HUDEP-2 (cell line): Measurements from ENCODE around the gene NR0B2.
A peak's percentile ranks its signal among the peaks of the same experiment; 100 is the strongest.

ENCODE experiments used
- DNase-seq, 76 experiments: peaks; one replicate each; lab custom pipeline; 2025; ENCODE audit not compliant: unreplicated experiment in 76 of 76; lab: John Stamatoyannopoulos, UW

The NR0B2 gene

GRCh38 chr1:26938004-26938658, 24.4 kb upstream of the NR0B2 start:
- no peak for DNase-seq

GRCh38 chr1:26936823-26937222, 23.0 kb upstream of the NR0B2 start:
- DNase-seq, result no peak

DNA sequence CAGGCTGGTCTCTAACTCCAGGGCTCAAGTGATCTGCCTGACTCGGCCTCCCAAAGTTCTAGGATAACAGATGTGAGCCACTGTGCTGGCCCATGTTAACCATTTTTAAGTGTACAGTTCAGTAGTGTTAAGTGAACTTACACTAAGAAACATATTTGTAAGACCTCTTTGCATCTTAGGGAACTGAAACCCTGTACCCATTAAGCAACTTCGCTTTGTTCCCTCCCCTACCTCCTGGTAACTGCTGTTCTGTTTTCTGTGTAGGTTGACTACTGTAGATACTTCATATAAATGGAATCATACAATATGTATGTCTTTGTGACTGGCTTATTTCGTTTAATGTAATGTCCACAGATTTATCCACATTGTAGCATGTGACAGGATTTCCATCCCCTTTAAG, 18.8 kb upstream of the NR0B2 start:
- DNase-seq, result no peak

GRCh38 chr1:26923711-26924110, 9.9 kb upstream of the NR0B2 start:
- DNase-seq, result no peak

- no peak for DNase-seq
Observed at GRCh38 chr1:26922901-26923300, 9.1 kb upstream of the NR0B2 start.

- peak in 1 of 76 experiments; percentile 3 for DNase-seq
Observed at GRCh38 chr1:26922431-26922729, 8.6 kb upstream of the NR0B2 start.

DNA sequence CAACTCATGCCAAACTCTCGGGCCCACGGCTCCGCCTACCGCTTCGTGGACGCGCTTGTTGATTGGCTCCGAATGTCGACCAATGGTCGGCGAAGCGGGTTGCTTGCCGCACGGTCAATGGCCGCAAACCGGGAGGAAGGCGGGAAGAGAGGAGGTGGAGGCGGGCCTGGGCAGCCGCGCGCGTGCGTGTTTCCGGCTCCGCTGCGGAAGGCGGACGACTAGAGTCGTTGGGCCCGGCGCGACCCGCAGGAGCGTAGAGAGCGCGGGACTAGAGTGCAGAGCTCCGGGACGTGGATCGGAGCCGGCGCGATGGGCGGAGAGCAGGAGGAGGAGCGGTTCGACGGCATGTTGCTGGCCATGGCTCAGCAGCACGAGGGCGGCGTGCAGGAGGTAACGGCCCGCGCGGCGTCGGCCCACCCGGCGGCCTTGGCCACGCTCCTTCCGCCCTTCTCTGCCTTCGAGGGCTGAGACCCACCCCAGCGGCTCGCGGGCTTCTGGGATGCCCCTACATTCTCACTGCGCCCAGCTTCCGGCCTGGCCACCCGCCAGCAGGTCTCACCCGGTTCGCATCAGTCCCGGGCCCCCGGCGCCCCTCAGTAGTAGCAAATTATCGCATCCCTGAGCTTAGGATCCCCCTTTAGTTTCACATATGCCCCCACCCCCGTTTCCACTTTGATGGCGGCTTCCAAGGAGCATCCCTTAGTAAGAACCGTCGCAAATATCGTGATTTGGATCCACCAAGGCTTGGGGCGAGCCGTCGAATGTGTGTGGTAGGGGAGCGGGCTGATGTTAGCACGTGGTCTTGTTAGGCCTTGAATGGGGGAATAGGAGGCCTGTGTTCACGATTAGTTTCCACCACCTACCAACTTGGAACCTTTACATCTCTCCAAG, 8.0 kb upstream of the NR0B2 start, which contains the start of gene NUDC:
Gene NUDC (plus strand): TSS at position 204 of the 891 bp plus-strand sequence. CDS start 106 bp downstream, at position 310.
- peak in 75 of 76 experiments; percentile 17 to 98 (median 93) for DNase-seq

DNA sequence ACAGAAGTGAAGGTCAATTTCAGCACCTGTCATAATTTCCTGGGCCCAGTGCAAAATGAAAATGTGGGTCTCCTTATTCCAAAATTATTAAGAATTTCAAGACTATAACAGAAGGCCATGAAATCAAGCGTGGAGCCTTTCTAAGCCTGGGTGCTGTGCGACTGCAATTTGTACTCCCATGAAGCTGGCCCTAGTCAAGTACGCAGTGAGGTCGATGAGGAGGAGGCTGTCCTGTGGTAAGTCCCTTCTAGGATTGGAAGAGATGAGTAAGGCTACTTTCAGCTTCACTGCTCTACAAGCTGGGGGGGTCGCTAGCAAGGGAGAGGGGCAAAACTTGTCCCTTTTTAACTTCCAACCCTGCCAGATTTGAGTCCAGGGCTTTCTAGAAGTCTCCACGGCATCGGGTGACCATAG, 7.4 kb upstream of the NR0B2 start:
- DNase-seq, result no peak

DNA sequence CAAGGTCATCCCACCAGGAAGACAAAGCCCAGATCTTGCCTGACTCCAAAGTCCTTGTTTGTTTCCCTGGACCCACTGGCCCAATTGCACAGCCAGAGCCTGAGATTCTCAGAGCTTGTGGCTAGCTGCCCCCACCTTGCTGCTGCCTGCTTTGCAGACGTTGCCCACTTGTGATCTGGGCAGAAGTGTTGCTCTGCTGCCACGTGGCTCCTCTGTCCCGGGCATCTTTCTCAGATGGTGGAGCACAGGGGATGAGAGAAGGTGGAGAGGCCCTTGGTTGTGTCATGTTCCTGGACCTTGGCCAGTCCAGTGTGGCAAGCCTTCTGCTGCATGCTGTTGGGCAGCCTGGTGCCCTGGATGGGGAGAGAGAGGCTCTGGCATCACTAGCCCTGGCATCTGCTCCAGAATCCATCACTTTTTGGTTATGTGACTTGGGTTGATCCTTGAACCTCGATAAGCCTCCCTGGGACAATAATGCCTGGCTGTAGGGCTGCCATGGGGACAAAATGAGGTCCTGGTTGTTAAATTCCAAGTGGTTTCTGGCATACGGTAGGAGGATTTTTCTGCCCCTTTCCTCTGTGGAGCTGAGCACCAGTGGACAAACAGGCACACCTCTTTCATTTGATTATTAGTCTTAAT, 1.5 kb upstream of the NR0B2 start:
- DNase-seq, result peak in 10 of 76 experiments; percentile 2 to 25 (median 13)

DNA sequence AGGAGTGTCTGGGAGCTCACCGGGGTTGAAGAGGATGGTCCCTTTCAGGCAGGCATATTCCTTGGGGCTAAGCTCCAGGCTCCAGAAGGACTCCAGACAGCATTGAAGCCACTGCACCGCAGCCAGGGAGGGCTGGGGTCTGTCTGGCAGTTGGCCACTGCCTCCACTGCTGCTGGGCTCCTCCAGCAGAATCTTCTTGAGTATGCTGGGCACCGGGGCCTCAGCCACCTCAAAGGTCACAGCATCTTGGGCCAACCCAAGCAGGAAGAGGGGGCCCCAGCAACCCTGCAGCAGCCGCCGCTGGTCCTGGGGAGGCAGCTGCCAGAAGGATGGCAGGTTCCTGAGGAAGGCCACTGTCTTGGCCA, 404 bp downstream of the NR0B2 start:
- DNase-seq, result peak in 2 of 76 experiments; percentile 6 to 37

DNA sequence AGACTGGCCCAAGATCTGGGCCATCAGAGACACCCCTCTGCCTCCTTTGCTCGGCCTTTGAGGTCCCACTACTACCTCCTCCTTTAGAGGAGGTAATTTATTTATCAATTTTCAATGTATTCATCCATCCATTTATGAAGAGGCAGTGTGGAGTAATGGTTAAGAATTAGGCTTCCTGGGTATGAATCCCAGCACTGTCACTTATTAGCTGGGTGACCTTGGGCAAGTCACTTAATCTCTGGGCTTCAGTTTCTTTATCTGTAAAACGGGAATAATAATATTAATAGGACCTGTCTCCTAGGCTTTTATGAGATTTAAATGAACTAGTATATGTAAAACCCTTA, 1.7 kb downstream of the NR0B2 start:
- DNase-seq, result no peak

GRCh38 chr1:26911399-26912146, 2.2 kb downstream of the NR0B2 start:
- no peak for DNase-seq

DNA sequence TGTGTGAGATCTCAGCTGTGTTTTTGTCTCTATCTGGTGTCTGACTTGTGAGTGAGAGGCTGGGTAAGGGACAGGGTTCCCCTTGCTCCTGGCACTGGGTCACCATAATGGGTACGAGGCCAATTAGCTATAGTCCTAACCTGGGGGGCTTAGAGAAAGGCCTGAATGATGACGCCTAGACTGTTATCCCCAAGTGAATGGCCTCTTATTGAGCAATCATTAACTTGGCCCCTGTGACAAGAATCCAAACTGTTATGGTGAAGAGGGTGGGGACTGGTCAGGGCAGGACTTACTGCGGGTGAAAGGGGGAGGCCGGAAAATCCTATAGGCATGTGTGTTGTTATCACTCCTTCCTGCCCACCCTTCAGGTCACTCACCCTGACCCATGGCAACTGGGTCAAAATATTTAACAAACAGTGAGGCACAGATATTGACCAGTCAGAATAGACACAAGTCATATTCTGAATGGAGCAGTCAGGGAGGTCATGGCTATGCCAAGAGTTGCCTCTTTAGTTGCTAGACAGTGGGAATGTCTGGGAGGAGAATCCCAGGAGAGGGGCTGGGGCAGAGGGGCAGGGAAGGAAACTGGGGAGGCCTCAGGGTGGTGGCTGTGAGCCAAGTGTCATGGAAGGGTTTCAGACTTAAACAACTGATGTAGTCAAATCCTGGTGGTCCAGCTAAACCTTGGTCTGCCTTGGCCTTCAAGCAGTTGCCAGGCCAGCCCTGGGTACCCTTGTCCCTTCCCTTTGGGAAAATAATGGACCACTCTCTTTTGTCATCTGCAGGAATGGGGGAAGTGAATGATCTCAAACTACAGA, 3.2 kb downstream of the NR0B2 start:
- no peak for DNase-seq

- no peak for DNase-seq
Observed at GRCh38 chr1:26909951-26910342, 3.8 kb downstream of the NR0B2 start.

GRCh38 chr1:26907071-26907917, 6.5 kb downstream of the NR0B2 start:
- DNase-seq, result no peak

- no peak for DNase-seq
Observed at GRCh38 chr1:26900815-26901511, 12.8 kb downstream of the NR0B2 start.

- DNase-seq, result peak in 73 of 76 experiments; percentile 30 to 89 (median 77)
Observed at GRCh38 chr1:26900001-26900814, 13.6 kb downstream of the NR0B2 start, which contains the start of gene GPATCH3. TSS of gene GPATCH3 (minus strand) at chr1:26900467. CDS start at chr1:26900442, 25 bp downstream.

DNA sequence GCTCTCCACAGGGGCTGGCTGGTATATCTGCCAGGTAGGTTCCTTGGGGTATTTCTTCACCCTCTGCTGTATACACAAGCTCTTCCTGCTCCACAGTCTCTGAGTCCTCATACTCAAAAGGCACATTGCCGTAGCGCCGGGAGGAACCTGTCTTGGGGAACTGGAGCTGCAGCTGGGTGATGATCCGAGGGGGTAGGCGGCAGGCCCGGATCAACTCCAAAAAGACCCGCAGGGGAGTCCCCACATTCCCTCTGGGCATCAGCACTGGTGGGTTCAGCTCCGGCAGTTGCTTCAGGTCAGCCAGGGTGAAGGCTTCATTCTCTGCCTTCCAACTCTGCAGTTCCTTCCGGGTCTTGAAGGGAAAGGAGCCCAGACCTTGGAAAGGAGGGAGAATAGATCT, 16.4 kb downstream of the NR0B2 start:
- no peak for DNase-seq
